B cell (primary cell): ENCODE data around the gene HMCN1. TPM values are rescaled to one million over a fixed set of nuclear protein-coding genes. Genes with fewer than 3 reads are reported as not detected.

Experiments
- ATAC-seq: fragments of 200-7000 bp; cut with Tn5 transposase; one replicate; pipeline ENCODE4 v1.10.0; 2021; ENCODE audit warnings: low read depth, mild to moderate bottlenecking, moderate number of reproducible peaks, moderate library complexity
- CTCF ChIA-PET: fragments of 350-600 bp; sonication (Branson Sonifier 250); formaldehyde crosslinking; loops from one replicate; lab custom pipeline; 2021; ENCODE audit warnings: antibody characterized with exemption, inconsistent platforms; lab: Charles Lee
- POLR2A ChIA-PET: fragments of 350-600 bp; sonication (Branson Sonifier 250); formaldehyde crosslinking; loops from one replicate; lab custom pipeline; 2021; ENCODE audit warnings: antibody characterized with exemption; lab: Charles Lee
- DNase-seq: peaks from one replicate; pipeline ENCODE4 v3.0.0; 2013
- H2AFZ ChIP-seq: 2 replicates; pipeline ENCODE4 v1.6.1; 2012; ENCODE audit warnings: mild to moderate bottlenecking, low read depth, low read length; ENCODE audit not compliant: insufficient read depth, poor library complexity, severe bottlenecking
- H3K27ac ChIP-seq, 2 donors: 1 replicate in 1 of 2; 2 replicates in 1 of 2; pipeline ENCODE4 v1.5.1; 2012 to 2013; ENCODE audit warnings: low read length in 2 of 2, mild to moderate bottlenecking in 2 of 2, moderate library complexity in 1 of 2
- H3K27me3 ChIP-seq, 4 experiments: fragments of 200-600 bp in 1 of 4; sonication (generic) in 1 of 4; replicated peaks in 1 of 4; 1 replicate in 2 of 4; 2 replicates in 2 of 4; pipeline versions ENCODE4 v1.6.1 to v1.7.0; 2013 to 2016; ENCODE audit warnings: low read length in 3 of 4, mild to moderate bottlenecking in 2 of 4, mixed read lengths in 1 of 4, moderate library complexity in 1 of 4; ENCODE audit not compliant: insufficient read depth in 4 of 4, control insufficient read depth in 3 of 4; ENCODE audit errors: control extremely low read depth in 1 of 4
- H3K36me3 ChIP-seq, 2 experiments: replicated peaks in 1 of 2; 1 replicate in 1 of 2; 2 replicates in 1 of 2; pipeline versions ENCODE4 v1.6.1 to v1.7.1; 2013; ENCODE audit warnings: low read length in 1 of 2; ENCODE audit not compliant: insufficient read depth in 2 of 2, control insufficient read depth in 1 of 2; ENCODE audit errors: control extremely low read depth in 1 of 2, extremely low read depth in 1 of 2
- H3K4me1 ChIP-seq, 2 donors: fragments of 200-600 bp in 1 of 2; sonication (generic) in 1 of 2; 1 replicate in 1 of 2; 2 replicates in 1 of 2; pipeline versions ENCODE4 v1.5.1 to v1.6.1; 2013 to 2017; ENCODE audit warnings: low read length in 2 of 2; ENCODE audit not compliant: control insufficient read depth in 2 of 2, insufficient read depth in 2 of 2
- H3K4me2 ChIP-seq: replicated peaks from 2 replicates; pipeline ENCODE3; 2012; ENCODE audit warnings: mild to moderate bottlenecking, low read depth, low read length; ENCODE audit not compliant: poor library complexity, severe bottlenecking
- H3K4me3 ChIP-seq, 5 experiments: fragments of 200-600 bp in 1 of 5; sonication (generic) in 1 of 5; 1 replicate in 3 of 5; 2 replicates in 2 of 5; pipeline versions ENCODE4 v1.5.1 to v1.7.0; 2011 to 2016; ENCODE audit warnings: low read length in 4 of 5, mild to moderate bottlenecking in 4 of 5, low read depth in 2 of 5, control low read depth in 1 of 5, moderate library complexity in 1 of 5; ENCODE audit not compliant: insufficient read depth in 1 of 5; ENCODE audit errors: control extremely low read depth in 1 of 5, extremely low read depth in 1 of 5
- H3K79me2 ChIP-seq: fragments of 200-600 bp; sonication (generic); one replicate; pipeline ENCODE4 v1.6.0; 2016; ENCODE audit warnings: low read length; ENCODE audit not compliant: control insufficient read depth, insufficient read depth
- H3K9ac ChIP-seq: fragments of 200-600 bp; sonication (generic); 2 replicates; pipeline ENCODE4 v1.6.1; 2017; ENCODE audit warnings: mild to moderate bottlenecking, low read length, moderate library complexity
- H3K9me3 ChIP-seq, 3 donors: one replicate each; pipeline versions ENCODE4 v1.6.1 to v1.7.1; 2013; ENCODE audit warnings: low read length in 2 of 3; ENCODE audit not compliant: control insufficient read depth in 2 of 3, insufficient read depth in 1 of 3; ENCODE audit errors: control extremely low read depth in 1 of 3
- H4K20me1 ChIP-seq: 2 replicates; pipeline ENCODE4 v1.6.0; 2012; ENCODE audit warnings: mild to moderate bottlenecking, low read length; ENCODE audit not compliant: insufficient read depth, control insufficient read depth, poor library complexity, severe bottlenecking
- H3K27ac Mint-ChIP-seq: one replicate; pipeline ENCODE4 v1.8.0; 2021; ENCODE audit warnings: mixed read lengths
- H3K27me3 Mint-ChIP-seq: one replicate; pipeline ENCODE4 v1.8.0; 2021; ENCODE audit warnings: mixed read lengths
- H3K4me1 Mint-ChIP-seq: one replicate; pipeline ENCODE4 v1.8.0; 2021; ENCODE audit warnings: mixed read lengths
- H3K4me3 Mint-ChIP-seq: one replicate; pipeline ENCODE4 v1.8.0; 2021; ENCODE audit warnings: mixed read lengths
- H3K9me3 Mint-ChIP-seq: one replicate; pipeline ENCODE4 v1.8.0; 2022; ENCODE audit warnings: mixed read lengths; ENCODE audit not compliant: insufficient read depth
- CTCF ChIP-seq: fragments of 200-600 bp; IDR thresholded peaks from one replicate; pipeline ENCODE4 v1.8.0; 2022; ENCODE audit warnings: antibody characterized with exemption, mild to moderate bottlenecking
- EZH2 ChIP-seq: IDR thresholded peaks from 2 replicates; pipeline ENCODE4 v1.6.1; 2012; ENCODE audit warnings: borderline replicate concordance, low read depth, mild to moderate bottlenecking, moderate library complexity, low read length; ENCODE audit not compliant: insufficient read depth, poor library complexity, severe bottlenecking
- WGBS: methylation state at CpG from one replicate; pipeline ENCODE4 v1.1.5; 2013; ENCODE audit warnings: missing lambda C conversion rate; ENCODE audit not compliant: insufficient coverage; 5-methylcytosine and 5-hydroxymethylcytosine counted together
- intact Hi-C: fragments of 100-400 bp; cut with micrococcal nuclease; formaldehyde crosslinking; loops from one replicate; pipeline ENCODE4 v1.10.0; 2022
- polyA plus RNA-seq: library from polyadenylated mRNA; depleted of rRNA; stranded (reverse); fragments of >200 nt; gene quantifications from 2 replicates; pipeline ENCODE4 v1.2.3, GENCODE V29; 2012
- total RNA-seq, 2 donors: library from RNA; stranded (reverse); fragments of 120-200 nt in 1 of 2; gene quantifications; 1 replicate in 1 of 2; 2 replicates in 1 of 2; pipeline versions ENCODE4 v1.2.3 to v1.2.4, GENCODE V29; 2013 to 2022

The HMCN1 gene
- total and polyA plus RNA-seq, 2 donors (not counting 1 experiment from before 2014, with no cell fraction given): not detected

DNA sequence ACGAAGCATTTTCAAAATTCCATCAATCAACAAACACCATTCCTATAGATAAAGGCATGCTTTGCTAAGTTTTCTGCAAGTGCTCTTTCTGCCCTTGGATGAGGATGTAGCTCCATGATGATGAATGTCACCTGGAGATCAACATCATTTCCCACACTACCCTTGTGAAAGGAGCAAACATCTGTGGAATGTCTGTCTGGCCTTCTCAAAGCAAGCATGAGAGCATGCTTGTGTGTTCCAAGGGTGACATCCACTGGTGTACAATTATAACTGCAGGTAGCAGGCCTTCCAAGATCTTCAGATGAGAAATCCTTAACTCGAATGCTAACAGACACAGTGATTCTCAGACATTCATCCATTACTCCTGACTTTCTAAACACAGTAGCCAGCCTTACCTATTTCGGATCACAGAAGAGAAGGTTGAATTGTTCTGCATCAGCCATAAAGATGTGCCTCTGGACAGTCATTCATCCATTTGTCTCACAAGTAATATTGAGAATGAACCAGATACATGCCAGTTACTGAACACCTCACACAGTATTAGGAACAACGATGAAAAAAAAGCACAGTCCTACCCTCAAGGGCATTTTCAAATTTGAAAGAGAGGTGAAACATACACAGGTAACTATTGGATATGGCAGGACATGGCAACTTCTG lies 478.5 kb downstream of the HMCN1 start:
- peak; percentile 50 for DNase-seq
- peaks cover 10% of the 10 kb centered on the region for H3K27me3 Mint-ChIP-seq
- peak; percentile 45 for ATAC-seq

More for the DNA sequence above, 478.5 kb downstream of the HMCN1 start:
- CTCF ChIA-PET: interaction anchor here (0.6 to 1.0 kb wide), 2 partner anchors 17 to 492 kb away, joined by 3 to 4 read pairs; no protein-coding TSS in a partner anchor
- no peak overlapping the region for H2AFZ ChIP-seq
- Mint-ChIP-seq H3K9me3 (no peaks in the 10 kb centered on the region), H3K27ac (no peak overlapping the region), H3K4me1 (no peaks in the 10 kb centered on the region), H3K4me3 (no peak overlapping the region)
- no peaks in the 10 kb centered on the region for H4K20me1 ChIP-seq
- POLR2A ChIA-PET: no interaction called here
- no peaks in the 10 kb centered on the region for H3K9me3 ChIP-seq
- TF ChIP-seq EZH2 (no peak), CTCF (peak; percentile 72)
- no peak overlapping the region for H3K4me2 ChIP-seq
- H3K27me3 ChIP-seq: no peaks in the 10 kb centered on the region
- WGBS: 14% methylated on average over 1 of the region's 4 CpGs
- intact Hi-C loops: loop anchor here (10.0 kb wide), 1 partner anchor 1408 kb away; no protein-coding TSS in a partner anchor
- no peak overlapping the region for H3K27ac ChIP-seq
- no peak overlapping the region for H3K4me3 ChIP-seq
- no peaks in the 10 kb centered on the region for H3K4me1 ChIP-seq
- no peaks in the 10 kb centered on the region for H3K36me3 ChIP-seq
- no peaks in the 10 kb centered on the region for H3K79me2 ChIP-seq
- no peak overlapping the region for H3K9ac ChIP-seq
